Esophagus squamous epithelium (tissue), 4 donors: Measurements from ENCODE around the gene CDH24.

Source experiments
- CTCF ChIP-seq, 6 experiments: fragments of 450-650 bp in 4 of 6; fragments of 200-600 bp in 2 of 6; sonication (generic) in 2 of 6; IDR thresholded peaks; one replicate each; pipeline ENCODE4 v1.5.1; 2016 to 2019; ENCODE audit warnings: antibody characterized with exemption in 6 of 6, mild to moderate bottlenecking in 4 of 6, moderate library complexity in 4 of 6
- POLR2A ChIP-seq, 4 donors: fragments of 450-650 bp; IDR thresholded peaks; one replicate each; pipeline ENCODE4 v1.6.1; 2017; ENCODE audit warnings: antibody characterized with exemption in 4 of 4, mild to moderate bottlenecking in 4 of 4, moderate library complexity in 3 of 4

- no peak for TF ChIP-seq POLR2A (IDR thresholded peaks at IDR 0.05)
- TF ChIP-seq CTCF (IDR thresholded peaks at IDR 0.05), result no peak
Measured at GRCh38 chr14:23045419-23046357, 11.6 kb downstream of the CDH24 start.
